AG04449 (cell line): ENCODE data around the gene TAF1A.

Source experiments
- CTCF ChIA-PET: fragments of 350-600 bp; formaldehyde crosslinking; extraction: SDS; loops from one replicate; lab custom pipeline; 2021; ENCODE audit warnings: antibody characterized with exemption; lab: Yijun Ruan, JAX
- POLR2A ChIA-PET: fragments of 400-600, 350-600 bp; formaldehyde crosslinking; extraction: SDS; loops from one replicate; lab custom pipeline; 2020; ENCODE audit warnings: antibody characterized with exemption, inconsistent platforms; lab: Yijun Ruan, JAX
- DNase-seq: peaks from one replicate; pipeline ENCODE4 v3.0.0-alpha.2; 2010; ENCODE audit warnings: low read depth, low spot score
- H3K4me3 ChIP-seq: 2 replicates; pipeline ENCODE4 v1.5.1; 2011; ENCODE audit warnings: low read depth, mild to moderate bottlenecking, control low read depth, low read length
- TF ChIP-seq, protein P1 (sequence below): IDR thresholded peaks from one replicate; pipeline ENCODE4 v1.5.1; 2011; ENCODE audit warnings: mild to moderate bottlenecking, moderate library complexity, low read length, control low read depth, inconsistent platforms; ENCODE audit not compliant: insufficient read depth; ENCODE audit errors: missing control alignments

The TAF1A gene

DNA sequence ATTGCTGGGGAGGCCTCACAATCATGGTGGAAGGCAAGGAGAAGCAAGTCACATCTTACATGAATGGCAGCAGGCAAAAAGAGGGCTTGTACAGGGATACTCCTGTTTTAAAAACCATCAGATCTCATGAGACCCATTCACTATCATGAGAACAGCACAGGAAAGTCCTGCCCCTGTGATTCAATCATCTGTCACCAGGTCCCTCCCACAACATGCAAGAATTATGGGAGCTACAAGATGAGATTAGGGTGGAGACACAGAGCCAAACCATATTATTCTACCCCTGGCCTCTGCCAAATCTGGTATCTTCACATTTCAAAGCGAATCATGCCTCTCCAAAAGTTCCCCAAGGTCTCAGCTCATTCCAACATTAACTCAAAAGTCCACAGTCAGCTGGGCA, 17.0 kb upstream of the TAF1A start:
- DNase-seq = no peak
- ChIA-PET POLR2A (no interaction called here), CTCF (no interaction called here)
- H3K4me3 ChIP-seq = no peak overlapping the region
- TF ChIP-seq, protein P1, sequence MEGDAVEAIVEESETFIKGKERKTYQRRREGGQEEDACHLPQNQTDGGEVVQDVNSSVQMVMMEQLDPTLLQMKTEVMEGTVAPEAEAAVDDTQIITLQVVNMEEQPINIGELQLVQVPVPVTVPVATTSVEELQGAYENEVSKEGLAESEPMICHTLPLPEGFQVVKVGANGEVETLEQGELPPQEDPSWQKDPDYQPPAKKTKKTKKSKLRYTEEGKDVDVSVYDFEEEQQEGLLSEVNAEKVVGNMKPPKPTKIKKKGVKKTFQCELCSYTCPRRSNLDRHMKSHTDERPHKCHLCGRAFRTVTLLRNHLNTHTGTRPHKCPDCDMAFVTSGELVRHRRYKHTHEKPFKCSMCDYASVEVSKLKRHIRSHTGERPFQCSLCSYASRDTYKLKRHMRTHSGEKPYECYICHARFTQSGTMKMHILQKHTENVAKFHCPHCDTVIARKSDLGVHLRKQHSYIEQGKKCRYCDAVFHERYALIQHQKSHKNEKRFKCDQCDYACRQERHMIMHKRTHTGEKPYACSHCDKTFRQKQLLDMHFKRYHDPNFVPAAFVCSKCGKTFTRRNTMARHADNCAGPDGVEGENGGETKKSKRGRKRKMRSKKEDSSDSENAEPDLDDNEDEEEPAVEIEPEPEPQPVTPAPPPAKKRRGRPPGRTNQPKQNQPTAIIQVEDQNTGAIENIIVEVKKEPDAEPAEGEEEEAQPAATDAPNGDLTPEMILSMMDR = no peak

- no peak for DNase-seq
- TF ChIP-seq, protein P1 = no peak
- ChIA-PET POLR2A (no interaction called here), CTCF (no interaction called here)
- no peak overlapping the region for H3K4me3 ChIP-seq
Observed at GRCh38 chr1:222601257-222601656, 11.5 kb upstream of the TAF1A start.

DNA sequence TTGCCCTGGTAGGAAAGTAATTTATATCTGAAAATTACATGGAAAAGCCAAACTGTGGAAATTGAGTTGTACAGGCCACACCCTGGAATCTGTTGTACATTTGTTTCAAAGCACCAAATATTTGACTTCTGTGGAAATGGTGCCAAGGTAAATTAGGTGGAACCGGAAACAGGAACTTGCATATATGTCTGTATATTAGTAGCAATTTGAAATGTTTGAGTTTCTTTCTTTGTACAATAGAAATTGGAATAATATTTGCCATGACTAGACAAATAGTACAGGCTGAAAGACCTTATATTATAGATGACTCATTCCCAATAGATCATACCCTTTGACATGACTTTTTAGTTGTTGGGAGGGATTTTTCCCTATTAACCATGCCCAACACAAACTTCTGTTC, 10.5 kb upstream of the TAF1A start:
- CTCF ChIA-PET = interaction anchor here (0.9 kb wide), 1 partner anchor 10 kb away, joined by 3 read pairs; no protein-coding TSS in a partner anchor
- POLR2A ChIA-PET = no interaction called here

GRCh38 chr1:222596696-222597095, 7.0 kb upstream of the TAF1A start:
- DNase-seq = no peak
- ChIA-PET POLR2A (no interaction called here), CTCF (no interaction called here)
- no peak overlapping the region for H3K4me3 ChIP-seq
- TF ChIP-seq, protein P1 = no peak

More for the DNA sequence above, 10.5 kb upstream of the TAF1A start:
- no peak overlapping the region for H3K4me3 ChIP-seq
- TF ChIP-seq, protein P1 = no peak
- no peak for DNase-seq

- TF ChIP-seq, protein P1 = no peak
- no peak for DNase-seq
- ChIA-PET POLR2A (no interaction called here), CTCF (no interaction called here)
- no peak overlapping the region for H3K4me3 ChIP-seq
Observed at GRCh38 chr1:222594789-222595188, 5.1 kb upstream of the TAF1A start.

DNA sequence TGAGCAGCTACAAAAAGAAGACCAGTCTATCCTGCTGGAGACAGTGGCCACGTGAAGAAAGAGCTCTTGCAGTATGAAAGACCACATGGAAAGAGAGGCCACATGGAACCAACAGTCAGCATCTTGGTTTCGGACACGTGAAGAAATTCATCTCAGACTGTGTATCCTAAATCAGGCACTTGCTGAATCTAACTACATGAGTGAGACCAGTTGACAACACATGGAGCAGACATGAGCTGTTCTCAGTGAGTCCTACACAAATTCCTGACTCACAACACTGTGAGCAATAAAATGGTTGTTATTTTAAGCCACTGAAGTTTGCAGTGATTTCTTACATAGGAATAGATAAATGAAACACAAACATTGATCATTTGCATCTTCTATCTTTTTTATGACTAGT, 2.4 kb upstream of the TAF1A start:
- ChIA-PET POLR2A (no interaction called here), CTCF (interaction anchor here (0.9 to 3.8 kb wide), 3 partner anchors 11 to 42 kb away, joined by 3 to 14 read pairs (median 3); no protein-coding TSS in a partner anchor)

More for the DNA sequence above, 2.4 kb upstream of the TAF1A start:
- TF ChIP-seq, protein P1 = no peak
- no peak overlapping the region for H3K4me3 ChIP-seq
- DNase-seq = peak; percentile 12
